Measurements from ENCODE around the gene NUDT19.
"Not testable (repeated sequence)": the region's sequence is repeated elsewhere in the genome, so short reads cannot be mapped to it uniquely, and the experiment has no call there.

NUDT19 gene

DNA sequence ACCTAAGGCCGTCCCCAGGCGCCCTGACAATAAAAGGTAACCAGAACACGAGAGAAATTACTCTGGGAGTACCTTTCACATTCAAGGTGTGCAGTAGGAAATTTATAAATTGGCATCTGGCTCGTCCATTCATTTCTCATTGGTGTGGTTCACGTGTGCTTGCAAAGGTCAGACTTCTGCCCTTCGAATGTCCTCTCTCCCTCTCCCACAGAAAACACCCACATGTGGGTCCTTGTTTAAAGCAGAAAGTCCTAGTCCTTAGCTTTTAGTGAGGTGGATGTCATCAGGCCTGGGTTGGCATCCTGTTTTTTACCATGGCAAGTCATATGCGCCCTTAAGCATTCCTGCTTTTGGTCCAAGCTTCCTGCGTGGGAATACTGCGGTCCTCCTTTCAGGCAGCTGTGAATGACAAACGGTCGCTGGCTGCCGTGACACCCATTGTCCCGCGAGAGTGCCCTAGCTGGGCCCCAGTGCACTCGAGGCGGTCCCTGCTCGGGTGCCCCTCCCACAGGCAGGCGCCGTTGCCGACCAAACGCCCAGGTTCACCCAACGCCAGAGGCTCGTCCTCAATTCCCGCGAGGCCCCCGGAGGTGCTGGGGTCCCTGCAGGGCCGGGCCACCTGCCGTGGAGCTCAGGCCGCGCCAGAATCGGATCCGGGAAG lies at the start of gene NUDT19:
NUDT19 (plus strand) TSS at position 531 of the 661 bp plus-strand sequence. CDS start 140 bp downstream, outside the sequence.
- peak; percentile 72 to 80 for DNase-seq

DNA sequence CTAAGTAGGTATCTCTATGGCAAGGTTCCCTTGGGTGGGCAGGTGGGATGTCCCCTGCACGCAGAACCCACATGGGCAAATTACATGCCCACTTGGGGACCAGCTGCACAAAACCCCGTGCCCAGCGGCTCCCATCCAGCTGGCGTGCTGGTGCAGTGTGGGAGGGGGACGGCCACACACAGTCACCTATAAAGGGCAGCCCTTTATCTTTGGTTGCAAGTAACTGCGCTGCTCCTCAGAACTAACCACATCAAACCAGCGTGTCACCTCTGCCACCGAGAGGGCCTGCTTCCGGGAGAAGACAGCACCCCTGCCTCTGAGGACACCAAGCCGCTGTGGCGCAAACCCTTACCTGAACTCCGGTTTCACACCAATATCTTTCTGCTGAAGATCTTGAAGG lies 48.9 kb upstream of the NUDT19 start:
- DNase-seq, result no peak

DNA sequence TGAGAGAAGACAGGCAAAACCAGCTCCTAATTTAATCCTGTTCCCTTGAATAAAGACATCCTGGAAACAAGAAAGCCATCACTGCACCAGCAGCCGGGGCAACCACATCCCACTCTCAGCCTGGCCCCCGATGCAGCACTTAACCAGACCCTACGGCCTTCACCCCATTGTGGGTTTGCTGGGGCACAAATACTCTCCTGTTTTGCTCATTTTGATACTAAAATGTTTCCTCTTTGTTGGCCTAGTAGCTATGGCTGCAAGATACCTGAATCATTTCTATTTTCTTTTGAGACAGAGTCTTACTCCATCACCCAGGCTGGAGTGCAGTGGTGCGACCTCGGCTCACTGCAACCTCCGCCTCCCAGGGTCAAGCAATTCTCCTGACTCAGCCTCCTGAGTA lies 45.1 kb upstream of the NUDT19 start:
- DNase-seq, result no peak

DNA sequence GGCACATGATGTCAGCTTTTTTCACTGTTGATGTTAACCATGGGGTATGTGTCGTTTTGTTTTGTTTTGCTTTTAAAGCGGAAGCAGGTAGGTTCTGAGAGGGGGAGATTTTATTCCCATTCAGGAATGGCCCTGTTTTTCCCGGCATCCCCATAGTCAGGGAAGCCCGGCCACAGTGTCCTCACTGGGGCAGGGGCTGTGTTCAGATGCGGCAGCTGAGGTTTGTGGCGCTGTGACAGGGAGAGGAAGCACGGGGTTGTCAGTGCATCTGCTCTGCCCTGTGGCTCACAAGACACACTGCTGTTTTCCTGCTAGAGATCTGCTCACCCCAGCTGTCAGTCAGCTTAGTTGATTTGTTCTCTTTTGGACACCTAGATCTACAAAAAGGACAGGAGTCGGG lies 44.3 kb upstream of the NUDT19 start:
- DNase-seq, result no peak

DNA sequence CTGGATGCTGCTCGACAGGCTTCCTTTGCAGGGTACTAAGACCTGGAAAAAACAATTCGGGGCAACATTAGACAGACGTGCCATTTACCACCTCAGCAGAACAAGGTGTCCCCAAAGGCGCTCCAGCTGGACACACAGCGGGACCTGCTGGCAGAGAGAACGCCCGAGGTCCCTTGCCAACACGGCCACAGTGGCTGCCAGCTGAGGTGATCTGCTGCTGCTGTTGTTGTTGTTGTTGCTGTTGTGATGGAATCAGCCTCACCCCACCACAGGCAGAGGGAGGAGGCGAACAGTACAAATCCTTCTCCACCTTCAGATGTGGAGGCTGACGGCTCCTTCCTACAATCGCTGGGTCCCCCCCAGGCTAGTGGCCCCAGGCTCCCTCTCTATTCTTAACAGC lies 41.9 kb upstream of the NUDT19 start:
- DNase-seq, result no peak

DNA sequence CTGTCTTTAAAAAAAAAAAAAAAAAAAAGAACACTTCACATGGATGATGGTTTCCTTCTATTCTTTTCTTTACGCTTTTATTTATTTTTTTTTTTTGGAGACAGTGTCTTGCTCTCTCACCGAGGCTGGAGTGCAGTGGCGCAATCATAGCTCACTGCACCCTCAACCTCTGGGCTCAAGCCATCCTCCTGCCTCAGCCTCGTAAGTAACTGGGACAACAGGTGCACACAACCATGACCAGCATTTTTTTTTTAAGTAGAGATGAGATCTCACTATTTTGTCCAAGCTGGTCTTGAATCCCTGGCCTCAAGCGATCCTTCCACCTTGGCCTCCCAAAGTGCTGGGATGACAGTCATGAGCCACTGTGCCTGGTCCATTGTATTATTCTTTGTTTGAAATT lies 41.0 kb upstream of the NUDT19 start:
- no peak for DNase-seq

DNA sequence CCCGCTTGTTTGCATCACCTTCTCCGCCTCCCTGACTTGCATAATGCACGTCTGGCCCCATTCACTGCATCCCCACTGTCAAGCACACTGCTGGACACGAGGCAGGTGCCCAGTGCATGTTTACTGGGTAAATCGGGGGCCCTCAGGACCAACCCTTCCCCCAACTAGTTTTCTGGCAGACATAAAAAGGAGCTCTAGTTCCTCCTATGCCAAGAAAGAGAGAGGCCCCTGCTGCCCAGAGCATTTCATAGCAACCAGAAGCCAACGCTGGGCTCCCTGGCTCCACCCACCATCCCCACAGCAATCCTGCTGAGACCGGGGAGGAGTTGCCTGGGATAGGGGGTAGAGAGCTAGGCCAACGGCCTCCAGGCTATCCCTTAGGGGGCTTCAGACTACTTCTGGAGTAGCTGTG lies 39.9 kb upstream of the NUDT19 start:
- no peak for DNase-seq

DNA sequence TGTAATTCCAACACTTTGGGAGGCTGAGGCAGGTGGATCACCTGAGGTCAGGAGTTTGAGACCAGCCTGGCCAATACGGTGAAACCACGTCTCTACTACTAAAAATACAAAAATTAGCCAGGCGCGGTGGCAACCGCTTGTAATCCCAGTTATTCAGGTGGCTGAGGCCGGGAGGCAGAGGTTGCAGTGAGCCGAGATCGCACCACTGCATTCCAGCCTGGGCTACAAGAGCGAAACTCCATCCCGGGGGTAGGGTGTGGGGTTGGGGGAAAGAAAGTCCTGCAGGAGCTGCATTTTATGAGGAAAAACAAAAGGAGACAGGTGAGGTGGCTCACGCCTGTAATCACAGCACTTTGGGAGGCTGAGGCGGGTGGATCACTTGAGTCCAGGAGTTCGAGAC lies 39.3 kb upstream of the NUDT19 start:
- DNase-seq, result not testable (repeated sequence)

DNA sequence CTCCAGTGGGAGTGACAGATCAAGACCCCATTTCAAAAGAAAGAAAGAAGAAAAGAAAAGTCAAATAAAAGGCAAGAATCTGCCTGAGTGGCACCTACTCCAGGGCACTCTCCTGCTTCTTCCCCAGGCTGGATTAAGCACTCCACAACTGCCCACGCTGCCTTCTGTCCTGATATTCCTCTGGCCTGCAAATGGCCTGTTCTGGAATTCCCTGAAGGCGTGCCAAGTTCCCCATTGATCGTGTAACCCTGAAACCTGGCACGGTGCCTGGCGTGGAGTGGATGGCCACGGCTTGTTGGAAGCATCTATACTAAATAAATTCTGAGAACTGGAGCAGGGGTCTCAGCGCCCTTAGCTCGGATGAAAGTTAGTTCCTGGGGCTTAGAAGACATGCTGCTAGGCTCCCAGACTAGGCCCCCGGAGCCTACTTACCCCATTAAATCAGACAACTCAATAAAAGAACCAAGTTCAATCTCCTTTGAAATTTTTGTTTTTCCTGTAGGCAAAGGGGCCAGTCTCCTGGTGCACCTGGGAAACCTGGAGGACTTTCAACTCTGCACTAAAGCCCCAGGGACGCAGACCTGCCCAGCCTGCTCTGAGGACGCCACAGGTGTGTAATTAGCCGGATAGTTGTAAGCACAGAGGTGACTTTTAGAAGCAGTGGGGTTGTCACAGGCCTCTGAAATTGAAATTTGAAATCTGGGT lies 38.6 kb upstream of the NUDT19 start:
- DNase-seq, result no peak

DNA sequence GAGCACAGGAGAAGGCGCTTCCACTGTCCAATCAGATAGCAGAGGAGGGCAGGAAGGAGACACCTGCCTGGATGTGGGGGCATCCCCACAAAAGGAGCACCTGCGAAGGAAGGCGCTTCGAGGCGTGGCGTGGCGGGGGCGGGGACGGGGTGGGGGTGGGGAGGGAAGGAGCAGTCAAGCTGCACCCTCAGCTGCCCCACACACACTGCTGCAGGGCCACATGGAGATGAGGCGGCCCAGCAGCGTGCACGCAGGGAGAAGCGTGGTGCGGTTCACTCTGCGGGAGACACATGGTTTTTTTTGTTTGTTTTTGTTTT lies 38.1 kb upstream of the NUDT19 start:
- no peak for DNase-seq

DNA sequence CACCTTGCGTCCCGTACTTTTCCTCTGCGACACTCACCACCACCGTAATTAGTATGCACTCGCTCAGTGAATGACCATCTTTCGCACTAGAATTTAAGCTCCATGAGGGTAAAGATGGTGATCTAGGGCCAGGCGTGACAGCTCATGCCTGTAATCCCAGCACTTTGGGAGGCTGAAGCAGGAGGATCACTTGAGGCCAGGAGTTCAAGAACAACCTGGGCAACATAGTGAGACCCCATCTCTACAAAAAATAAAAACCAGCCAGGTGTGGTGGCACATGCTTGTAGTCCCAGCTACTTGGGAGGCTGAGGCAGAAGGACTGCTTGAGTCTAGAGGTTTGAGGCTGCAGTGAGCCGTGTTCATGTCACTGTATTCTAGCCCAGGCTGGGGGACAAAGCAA lies 35.2 kb upstream of the NUDT19 start:
- not testable (repeated sequence) for DNase-seq

DNA sequence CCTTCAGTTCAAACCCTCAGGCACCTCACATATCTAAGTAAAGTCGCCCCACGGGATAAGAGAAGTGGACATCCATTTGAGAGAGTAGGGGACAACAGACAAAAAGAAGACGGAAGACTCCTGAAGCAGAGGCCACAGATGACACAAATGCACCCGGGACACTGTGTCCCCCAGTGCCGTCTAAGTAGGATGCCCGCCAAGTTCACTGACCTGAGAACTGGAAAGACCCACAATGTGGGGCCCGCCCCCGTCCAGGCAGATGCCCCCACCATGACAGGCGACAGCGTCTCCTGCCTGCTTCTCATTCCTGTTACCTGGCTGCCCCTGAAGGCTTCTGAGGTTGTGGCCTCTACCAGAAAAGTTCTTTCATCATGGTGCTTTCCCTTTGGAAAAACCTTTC lies 33.5 kb upstream of the NUDT19 start:
- no peak for DNase-seq

DNA sequence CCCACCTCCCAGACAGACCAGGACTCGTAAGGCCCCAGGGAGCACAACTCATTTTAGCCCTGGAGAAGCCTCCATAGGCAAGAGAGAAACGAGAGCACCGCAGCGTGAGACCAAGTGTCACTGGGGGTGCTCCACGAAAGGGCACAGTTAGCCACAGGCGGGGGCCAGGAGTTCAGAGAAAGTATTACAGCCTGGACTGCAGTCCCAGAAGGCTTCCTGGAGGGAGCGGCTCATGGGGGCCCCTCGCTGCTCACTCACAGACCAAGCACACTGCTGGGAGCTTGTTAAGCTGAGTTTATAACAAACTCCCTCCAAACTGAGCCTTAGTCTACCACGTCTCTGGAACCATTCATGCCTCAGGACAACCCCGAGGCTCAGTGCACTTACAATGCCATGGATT lies 33.1 kb upstream of the NUDT19 start:
- DNase-seq, result no peak

DNA sequence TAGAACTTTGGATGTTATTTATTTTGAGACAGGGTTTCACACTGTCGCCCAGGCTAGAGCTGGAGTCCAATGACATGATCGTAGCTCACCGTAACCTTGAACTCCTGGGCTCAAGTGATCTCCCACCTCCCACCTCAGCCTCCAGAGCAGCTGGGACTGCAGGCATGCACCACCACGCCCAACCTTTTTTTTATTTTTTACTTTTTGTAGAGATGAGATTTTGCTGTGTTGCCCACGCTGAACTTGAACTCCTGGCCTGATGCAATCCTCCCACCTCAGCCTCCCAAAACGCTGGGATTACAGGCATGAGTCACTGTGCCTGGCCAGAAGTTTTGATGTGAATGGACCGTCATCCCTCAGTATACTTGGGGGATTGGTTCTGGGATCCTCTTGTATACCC lies 30.3 kb upstream of the NUDT19 start:
- DNase-seq, result no peak

DNA sequence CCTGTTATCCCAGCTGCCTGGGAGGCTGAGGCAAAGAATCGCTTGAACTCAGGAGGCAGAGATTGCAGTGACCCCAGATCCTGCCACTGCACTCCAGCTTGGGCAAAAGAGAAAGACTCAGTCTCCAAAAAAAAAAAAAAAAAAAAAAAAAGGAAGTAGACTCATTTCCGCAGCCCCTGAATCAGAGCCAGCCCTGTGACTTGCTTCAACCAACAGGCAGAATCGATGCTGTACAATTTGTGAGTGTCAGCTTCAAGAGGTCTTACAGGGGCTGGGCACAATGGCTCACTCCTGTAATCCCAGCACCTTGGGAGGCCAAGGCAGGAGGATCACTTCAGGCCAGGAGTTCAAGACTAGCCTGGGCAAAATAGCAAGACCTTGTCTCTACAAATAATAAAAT lies 29.4 kb upstream of the NUDT19 start:
- DNase-seq, result no peak

DNA sequence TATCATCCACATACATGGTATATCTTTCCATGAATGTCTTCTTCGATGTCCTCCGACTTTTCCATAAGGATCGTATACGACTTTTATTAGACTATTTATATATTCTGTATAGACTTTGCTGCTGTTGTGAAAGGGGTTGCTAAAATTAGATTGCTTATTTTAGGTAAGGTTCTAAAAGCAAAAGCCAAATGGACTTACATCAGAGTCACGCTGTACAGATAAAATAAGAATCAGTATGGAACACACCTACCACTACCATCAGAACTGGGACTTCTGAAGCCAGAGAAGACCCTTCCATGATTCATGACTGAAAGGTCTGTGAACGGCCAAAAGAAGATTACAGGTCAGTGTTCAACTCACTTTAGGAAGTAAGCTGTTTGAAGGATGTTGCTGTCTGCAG lies 25.5 kb upstream of the NUDT19 start:
- DNase-seq, result no peak

DNA sequence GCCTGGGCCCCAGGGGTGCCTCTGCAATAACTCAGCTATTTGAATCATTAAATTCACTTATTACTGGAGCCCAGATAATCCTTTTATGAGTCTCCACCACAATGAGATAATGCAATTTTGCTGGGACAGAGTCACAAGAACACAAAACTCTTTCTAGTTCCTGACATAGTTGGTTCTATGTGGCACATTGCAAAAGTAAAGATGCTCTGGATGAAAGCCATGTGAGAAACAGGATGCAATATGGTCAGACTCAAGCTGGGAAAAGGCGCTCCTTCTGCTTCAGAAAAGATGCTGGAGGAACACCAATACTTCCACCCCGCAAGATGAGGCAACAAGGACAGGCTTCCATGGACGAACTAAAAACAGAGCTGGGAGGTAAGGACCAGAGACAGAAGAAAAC lies 22.3 kb upstream of the NUDT19 start:
- DNase-seq, result no peak

DNA sequence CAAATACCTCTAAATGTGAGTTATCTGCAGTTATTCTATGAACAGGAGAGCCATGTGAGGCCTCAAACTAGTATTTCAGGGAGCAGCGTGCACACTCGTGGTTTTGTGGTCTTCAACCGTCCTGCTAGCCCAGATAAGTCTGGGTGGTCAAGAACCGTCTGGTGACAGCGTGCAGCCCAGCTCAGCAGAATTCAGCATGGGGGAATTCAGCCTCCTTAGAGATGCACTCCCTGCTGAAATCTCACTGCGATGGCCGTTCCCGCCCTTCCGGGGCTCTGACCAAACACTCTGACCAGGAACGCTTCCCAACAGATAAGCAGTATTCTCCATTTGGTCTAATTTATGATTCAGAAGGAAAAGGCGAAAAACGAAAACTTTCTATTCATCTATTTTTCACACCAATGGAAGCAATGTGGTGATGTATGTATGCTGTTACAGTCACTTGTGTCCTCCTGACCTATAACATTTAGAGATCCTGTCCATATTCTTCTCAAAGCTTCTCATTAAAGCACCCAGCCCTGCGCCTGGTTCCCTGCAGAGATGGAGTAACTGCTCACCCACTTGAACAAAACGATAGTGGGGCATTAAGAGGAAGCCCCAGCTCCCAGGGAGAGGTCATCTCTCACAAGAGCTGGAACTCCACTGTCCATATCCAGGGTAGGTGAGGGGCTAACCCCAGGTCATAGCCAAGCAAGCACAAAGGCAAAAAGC lies 19.6 kb upstream of the NUDT19 start:
- no peak for DNase-seq

DNA sequence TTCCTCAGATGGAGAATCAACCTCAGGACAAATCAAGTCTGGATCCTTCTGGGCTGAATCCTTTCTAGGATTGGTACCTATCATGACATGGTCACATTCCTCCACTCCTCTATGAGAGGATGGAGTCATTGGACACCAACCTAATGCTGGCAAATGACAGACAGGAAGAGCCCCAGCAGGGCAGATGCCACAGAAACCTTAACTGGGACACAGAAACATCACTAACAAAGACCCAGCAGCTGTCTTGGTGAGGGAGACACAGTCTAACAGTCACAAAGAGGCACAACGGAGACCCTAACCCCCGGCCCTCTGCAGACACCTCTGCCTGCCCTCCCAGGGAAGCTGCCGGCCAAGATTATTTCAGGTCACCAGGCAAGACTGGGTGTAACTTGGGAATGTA lies 18.8 kb upstream of the NUDT19 start:
- no peak for DNase-seq

DNA sequence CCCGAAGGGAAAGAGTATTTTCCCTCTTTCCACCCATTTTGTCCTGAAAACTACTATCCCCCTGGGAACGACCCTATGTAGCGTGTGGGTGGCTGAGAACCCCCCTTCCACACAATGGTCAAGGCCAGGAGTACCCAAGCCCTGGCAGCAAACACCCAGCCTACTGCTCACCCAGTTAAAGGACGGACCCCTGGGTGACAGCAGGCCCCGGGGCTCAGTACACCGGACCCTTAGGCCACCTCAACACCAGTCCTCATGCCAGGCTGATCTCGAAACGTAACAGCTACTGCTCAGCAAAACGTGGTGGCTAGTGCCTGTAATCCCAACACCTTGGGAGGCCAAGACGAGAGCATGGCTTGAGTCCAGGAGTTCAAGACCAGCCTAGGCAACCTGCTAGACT lies 18.0 kb upstream of the NUDT19 start:
- DNase-seq, result no peak

DNA sequence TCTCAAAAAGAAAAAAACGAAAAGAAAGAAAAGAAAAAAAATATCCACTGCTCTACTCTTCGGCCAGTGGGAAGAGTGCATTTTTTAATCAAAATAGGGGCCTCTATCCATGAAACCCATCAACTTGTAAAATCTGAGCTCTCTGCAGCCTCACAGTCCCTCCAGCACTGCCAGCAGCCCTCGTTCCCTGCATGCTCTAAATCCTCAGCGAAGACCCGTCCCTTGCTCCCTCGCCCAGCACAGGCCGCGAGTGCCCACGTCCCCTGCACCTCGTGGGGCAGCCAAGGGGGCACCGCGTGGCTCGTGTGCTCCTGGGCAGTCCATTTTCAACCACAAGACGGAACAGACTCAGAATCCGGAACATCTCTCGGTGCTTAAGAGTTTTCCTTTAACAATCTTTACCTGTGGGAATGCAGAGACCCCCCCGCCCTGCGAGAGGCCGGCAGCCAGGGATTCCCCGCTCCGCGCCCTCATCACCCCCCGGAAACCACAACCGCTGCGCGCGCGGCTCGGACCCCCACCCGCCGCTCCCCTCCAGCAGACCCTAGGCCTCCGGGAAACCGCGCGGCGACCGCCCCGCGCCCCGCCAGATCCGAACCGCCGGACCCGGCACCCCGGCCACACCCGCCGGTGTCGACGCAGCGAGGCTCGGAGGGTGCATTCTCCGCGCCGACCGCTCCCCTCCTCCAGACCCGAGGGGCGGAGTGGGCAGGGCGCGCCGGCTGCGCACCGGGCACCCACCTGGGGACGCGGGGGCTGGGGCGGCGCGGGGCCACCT lies 17.3 kb upstream of the NUDT19 start:
- DNase-seq, result no peak

DNA sequence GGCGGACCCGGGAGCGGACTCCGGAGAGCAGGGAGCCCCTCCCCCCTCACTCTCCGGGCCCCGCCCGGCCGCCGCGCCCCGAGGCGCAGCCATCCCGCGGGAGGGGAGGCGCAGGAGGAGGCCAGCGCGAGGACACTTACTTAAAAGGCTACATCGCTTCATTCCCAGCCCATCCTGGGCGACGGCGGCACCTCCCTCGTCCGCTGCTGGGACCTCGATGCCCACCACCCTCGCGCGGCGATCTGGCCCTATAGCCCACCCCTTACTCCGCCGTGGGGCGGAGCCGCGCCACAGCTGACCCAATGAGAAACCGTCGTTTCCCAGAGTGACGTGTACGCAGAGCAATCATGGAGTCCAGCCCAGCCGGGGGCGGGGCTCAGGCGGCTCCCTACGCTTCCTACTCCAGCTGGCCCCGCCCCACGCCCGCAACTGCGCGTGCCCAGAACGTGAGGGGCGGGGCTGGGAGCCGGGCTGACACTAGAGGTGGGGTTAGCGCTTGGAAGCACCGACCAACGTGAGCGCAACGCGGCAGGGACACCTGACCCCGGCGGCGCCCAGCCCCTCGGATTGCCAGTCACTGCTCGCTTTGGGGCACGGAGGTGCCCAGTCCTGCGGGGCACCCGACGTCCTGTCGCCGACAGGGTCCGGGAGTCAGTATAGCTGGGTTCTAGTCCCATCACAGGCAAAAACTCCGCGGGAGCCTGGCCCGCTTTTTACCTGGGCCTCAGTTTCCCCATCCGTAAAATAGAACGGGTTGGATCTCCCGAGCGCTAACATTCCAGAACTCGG lies 16.5 kb upstream of the NUDT19 start, which contains the start of gene ANKRD27:
ANKRD27 (minus strand) TSS at position 250 of the 789 bp plus-strand sequence. CDS start 16,165 bp downstream, outside the sequence.
- DNase-seq, result peak; percentile 99 to 100

Measured in NCI-H1930 (cell line).